A549 treated with ZK216348 at 1 μM for 4 hours (cell line): ENCODE measurements around the gene ZNF324B. TPM values are rescaled to one million over a fixed set of nuclear protein-coding genes. Genes with fewer than 3 reads are reported as not detected.

ENCODE experiments used
- total RNA-seq: library from RNA; stranded (reverse); fragments of 200-300 nt; extraction: Qiagen RNA extraction; gene quantifications from 5 replicates; pipeline ENCODE4 v1.2.3, GENCODE V29; 2022; ENCODE audit warnings: low read depth

The ZNF324B gene
- 5.7 to 7.9 TPM (median 7.0 TPM) in 5 replicates for total RNA-seq

DNA sequence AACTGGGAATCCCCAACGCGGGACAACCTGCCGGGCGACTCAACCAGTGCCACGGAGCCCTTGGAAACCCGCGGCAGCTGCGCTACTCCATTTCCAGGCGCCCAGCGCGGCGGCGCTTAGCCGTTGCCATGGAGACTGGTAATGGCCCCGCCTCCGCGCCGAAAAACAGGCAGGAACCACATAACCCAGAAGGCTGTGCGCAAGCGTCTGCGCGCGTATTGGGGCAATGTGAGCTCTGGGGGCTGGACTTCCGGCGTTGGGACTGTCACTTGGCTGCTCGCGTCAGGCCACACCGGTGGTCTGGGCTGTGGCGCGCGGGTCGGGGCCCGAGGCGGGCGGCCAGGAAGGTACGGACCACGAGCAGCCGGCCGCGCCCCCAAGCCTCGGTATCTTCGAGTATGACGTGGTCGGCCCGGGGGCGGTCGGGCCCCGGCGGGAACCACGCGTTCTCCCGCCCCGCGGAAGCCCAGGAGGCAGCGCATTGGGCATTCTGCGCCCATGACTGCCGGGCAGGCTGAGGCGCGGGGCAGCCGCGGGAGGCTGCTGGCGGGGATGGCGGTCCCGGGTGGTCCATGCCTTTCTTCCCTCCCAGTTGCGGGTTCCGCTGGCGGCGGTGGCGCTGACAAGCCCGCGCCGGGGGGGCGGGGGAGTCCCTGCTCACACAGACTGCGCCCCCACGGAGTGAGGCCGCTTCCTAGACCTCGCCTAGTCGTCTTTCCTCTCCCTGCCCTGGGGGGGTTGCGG, at the start of gene ZNF324B:
TSS of gene ZNF324B (plus strand) at position 265 of the 744 bp plus-strand sequence. CDS start 2,080 bp downstream, outside the sequence.

DNA sequence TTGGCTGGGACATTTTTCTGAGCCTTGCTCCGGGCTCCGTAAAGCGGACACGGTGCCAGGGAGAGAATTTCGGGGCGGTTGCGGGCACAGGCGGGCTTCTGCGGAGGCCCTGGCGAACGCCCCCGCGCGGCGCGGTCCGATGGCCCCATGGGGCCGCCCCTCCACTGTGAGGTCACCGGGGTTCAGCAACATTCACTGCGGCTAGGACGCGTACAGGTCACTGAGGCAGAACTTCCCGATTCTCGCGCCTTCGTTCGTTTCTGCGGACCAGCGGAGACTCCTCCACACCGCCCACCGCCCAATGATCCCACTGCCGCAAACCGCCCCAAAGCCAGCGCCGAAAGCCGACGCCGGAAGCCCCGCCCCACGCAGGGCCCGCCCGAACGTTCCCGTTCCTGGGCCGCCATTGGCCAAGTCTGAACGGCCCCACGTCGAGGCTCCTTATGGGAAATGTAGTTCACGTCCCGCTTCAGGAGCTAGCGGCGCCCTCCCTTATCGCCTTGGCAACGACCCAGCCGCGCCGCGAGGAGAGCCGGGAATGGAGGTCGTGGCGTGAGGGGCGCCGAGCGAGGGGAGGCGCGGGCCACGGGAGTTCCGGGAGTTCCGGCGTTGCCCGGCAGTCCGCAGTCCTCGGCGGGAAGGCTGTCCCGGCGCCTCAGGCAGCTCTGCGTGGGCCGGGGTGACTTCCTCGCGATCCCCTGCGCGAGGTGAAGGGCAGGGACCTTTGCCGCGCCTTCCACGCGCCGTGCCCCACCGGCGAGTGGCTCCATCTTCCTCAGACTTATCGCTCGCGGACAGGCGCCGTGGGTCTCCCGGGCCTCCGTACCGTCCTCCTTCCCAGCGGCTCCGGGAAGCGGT, 43.0 kb upstream of the ZNF324B start, which contains the start of gene ZNF584:
TSS of gene ZNF584 (plus strand) at position 498 of the 858 bp plus-strand sequence. CDS start 499 bp downstream, outside the sequence.

GRCh38 chr19:58439576-58440554, 11.6 kb upstream of the ZNF324B start, which contains the start of gene ZNF132:
Gene ZNF132, minus strand, starts transcription at chr19:58440153. Its CDS starts 332 bp downstream, at chr19:58439821.

DNA sequence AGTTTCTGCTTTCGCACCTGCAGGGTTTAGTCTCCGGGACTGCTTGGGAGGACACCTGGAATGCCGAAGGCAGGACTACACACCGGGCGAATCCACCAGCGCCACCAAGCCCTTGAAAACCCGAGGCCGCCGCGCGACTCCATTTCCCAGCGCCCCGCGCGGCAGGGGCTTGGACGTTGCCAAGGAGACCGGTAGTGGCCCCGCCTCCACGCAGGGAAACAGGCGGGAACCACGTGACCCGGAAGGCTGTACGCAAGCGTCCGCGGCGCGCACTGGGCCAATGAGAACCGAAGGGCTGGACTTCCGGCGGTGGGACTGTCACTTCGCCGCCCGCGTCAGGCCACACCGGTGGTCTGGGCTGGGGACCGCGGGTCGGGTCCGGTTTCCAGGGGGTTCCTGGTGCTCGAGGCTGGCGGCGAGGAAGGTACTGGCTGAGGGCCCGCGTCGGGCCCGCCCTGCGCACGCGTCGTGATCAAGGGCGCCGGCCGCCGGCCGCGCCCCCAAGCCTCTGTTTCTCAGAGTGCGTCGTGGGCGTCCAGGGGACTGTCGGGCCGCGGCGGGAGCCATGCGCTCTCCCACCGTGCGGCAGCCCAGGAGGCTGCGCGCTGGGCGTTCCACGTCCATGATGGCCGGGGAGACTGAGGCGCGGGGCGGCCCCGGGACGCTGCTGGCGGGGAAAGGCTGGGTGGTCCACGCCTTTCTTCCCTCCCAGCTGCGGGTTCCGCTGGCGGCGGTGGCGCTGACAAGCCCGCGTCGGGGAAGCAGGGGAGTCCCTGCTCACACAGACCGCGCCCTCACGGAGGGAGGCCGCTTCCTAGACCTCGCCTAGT, 15.6 kb downstream of the ZNF324B start, which contains the start of gene ZNF324:
TSS of gene ZNF324 (plus strand) at position 321 of the 830 bp plus-strand sequence. CDS start 2,106 bp downstream, outside the sequence.

DNA sequence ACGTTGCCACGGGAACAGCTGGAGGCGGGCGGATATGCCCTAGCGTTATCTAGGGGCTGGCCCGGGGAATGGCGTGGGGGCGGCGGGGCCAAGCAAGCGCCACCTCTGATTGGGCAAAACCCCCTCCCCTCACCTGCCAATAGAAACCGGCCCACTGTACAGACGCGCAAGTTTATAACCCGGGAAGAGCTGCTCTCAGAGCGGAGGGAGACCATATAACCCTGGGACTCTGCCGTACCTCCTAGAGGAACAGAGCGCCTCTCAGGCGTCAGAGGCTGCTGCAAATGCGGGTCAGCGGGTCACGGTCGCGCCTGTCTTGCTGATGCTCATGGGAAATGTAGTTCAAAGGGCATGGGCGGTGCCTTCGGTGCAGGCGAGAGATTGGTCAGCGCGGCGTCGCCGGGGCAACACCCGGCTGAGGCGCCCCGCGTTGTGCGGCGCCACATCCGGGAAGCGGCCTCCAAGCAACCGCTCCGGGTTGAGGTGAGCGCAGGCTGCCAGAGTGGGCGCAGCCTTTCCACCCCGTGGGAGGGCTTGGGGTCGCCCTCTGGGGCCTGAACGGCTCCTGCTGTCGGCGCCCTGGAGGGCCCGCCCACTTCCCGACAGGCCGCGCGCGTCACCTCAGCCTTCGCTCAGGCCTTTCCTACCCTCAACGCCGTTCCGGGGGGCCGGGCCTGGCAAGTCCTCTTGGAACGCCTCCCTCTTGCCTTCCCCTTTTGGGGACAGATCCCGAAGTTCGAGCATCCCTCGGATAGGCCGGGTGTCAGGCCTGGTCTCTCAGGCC, 24.5 kb downstream of the ZNF324B start, which contains the start of gene ZNF446:
TSS of gene ZNF446 (plus strand) at position 639 of the 784 bp plus-strand sequence. CDS start 867 bp downstream, outside the sequence.

Other genes with a start within 250 kb of the ZNF324B start
- gene ZNF544, start 222.7 kb upstream of the ZNF324B start, total RNA-seq: 12.0 to 21.7 TPM (median 20.2 TPM) in 5 replicates
- gene ZNF8, start 172.7 kb upstream of the ZNF324B start, total RNA-seq: 0.93 to 1.4 TPM (median 1.1 TPM) in 5 replicates
- gene ERVK3-1, start 146.2 kb upstream of the ZNF324B start, total RNA-seq: 89.5 to 122 TPM (median 98.9 TPM) in 5 replicates
- gene ZSCAN22, start 124.6 kb upstream of the ZNF324B start, total RNA-seq: 1.7 to 3.3 TPM (median 2.7 TPM) in 5 replicates
- gene A1BG, start 98.1 kb upstream of the ZNF324B start, total RNA-seq: 7.2 to 12.3 TPM (median 10.0 TPM) in 5 replicates
- 0.60 to 1.8 TPM (median 1.5 TPM) in 5 replicates for gene ZNF497, start 88.9 kb upstream of the ZNF324B start, total RNA-seq
- 0.74 to 1.7 TPM (median 1.4 TPM) in 5 replicates for gene ZNF837, start 70.6 kb upstream of the ZNF324B start, total RNA-seq
- 1,770 to 2,546 TPM (median 2,356 TPM) in 5 replicates for gene RPS5, start 64.4 kb upstream of the ZNF324B start, total RNA-seq
- not detected in 5 replicates for gene RNF225, start 56.0 kb upstream of the ZNF324B start, total RNA-seq
- 17.6 to 20.4 TPM (median 18.2 TPM) in 5 replicates for gene ZNF584, start 43.0 kb upstream of the ZNF324B start, total RNA-seq
- 0.07 to 0.09 TPM (median 0.09 TPM) in 3 of 5 replicates, not detected in the others for gene ZNF132, start 11.5 kb upstream of the ZNF324B start, total RNA-seq
- 7.2 to 11.7 TPM (median 8.9 TPM) in 5 replicates for gene ZNF324, start 15.5 kb downstream of the ZNF324B start, total RNA-seq
- 10.7 to 15.1 TPM (median 12.0 TPM) in 5 replicates for gene ZNF446, start 24.7 kb downstream of the ZNF324B start, total RNA-seq
- 18.4 to 32.9 TPM (median 29.4 TPM) in 5 replicates for gene SLC27A5, start 60.4 kb downstream of the ZNF324B start, total RNA-seq
- gene ZBTB45, start 68.2 kb downstream of the ZNF324B start, total RNA-seq: 8.3 to 24.0 TPM (median 20.1 TPM) in 5 replicates
- gene TRIM28, start 92.4 kb downstream of the ZNF324B start, total RNA-seq: 606 to 732 TPM (median 664 TPM) in 5 replicates
- 180 to 230 TPM (median 198 TPM) in 5 replicates for gene CHMP2A, start 103.5 kb downstream of the ZNF324B start, total RNA-seq
- gene UBE2M, start 107.0 kb downstream of the ZNF324B start, total RNA-seq: 134 to 148 TPM (median 138 TPM) in 5 replicates
- gene MZF1, start 121.7 kb downstream of the ZNF324B start, total RNA-seq: 7.0 to 19.9 TPM (median 16.5 TPM) in 5 replicates